Measurements from ENCODE around the gene ALDH6A1. TPM values are rescaled to one million over a fixed set of nuclear protein-coding genes. Genes with fewer than 3 reads are reported as not detected.

ALDH6A1 gene
- total and polyA plus RNA-seq, 8 donors: 4.7 to 45.5 (median 17.0) TPM

GRCh38 chr14:74064426-74064825, 19.8 kb downstream of the ALDH6A1 start:
- H3K27ac ChIP-seq: no peak overlapping the region
- TF ChIP-seq POLR2A (IDR thresholded peaks at IDR 0.05) (no peak), EP300 (IDR thresholded peaks at IDR 0.05) (no peak), POLR2AphosphoS5 (IDR thresholded peaks at IDR 0.05) (no peak)
- TF ChIP-seq, protein P1, sequence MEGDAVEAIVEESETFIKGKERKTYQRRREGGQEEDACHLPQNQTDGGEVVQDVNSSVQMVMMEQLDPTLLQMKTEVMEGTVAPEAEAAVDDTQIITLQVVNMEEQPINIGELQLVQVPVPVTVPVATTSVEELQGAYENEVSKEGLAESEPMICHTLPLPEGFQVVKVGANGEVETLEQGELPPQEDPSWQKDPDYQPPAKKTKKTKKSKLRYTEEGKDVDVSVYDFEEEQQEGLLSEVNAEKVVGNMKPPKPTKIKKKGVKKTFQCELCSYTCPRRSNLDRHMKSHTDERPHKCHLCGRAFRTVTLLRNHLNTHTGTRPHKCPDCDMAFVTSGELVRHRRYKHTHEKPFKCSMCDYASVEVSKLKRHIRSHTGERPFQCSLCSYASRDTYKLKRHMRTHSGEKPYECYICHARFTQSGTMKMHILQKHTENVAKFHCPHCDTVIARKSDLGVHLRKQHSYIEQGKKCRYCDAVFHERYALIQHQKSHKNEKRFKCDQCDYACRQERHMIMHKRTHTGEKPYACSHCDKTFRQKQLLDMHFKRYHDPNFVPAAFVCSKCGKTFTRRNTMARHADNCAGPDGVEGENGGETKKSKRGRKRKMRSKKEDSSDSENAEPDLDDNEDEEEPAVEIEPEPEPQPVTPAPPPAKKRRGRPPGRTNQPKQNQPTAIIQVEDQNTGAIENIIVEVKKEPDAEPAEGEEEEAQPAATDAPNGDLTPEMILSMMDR (IDR thresholded peaks at IDR 0.05): no peak
- H3K27me3 ChIP-seq: no peaks in the 10 kb centered on the region
- DNase-seq: no peak
- intact Hi-C loops (cut with DNase I; ENCODE audit: low total_unique reads): no loop called here
- no peak overlapping the region for H3K4me3 ChIP-seq
- no peaks in the 10 kb centered on the region for H3K9me3 ChIP-seq
- H3K36me3 ChIP-seq: peaks cover 39 to 100% (median 98%) of the 10 kb centered on the region in 4 donors
- peaks cover 0 to 26% (median 10%) of the 10 kb centered on the region in 4 donors for H3K4me1 ChIP-seq

DNA sequence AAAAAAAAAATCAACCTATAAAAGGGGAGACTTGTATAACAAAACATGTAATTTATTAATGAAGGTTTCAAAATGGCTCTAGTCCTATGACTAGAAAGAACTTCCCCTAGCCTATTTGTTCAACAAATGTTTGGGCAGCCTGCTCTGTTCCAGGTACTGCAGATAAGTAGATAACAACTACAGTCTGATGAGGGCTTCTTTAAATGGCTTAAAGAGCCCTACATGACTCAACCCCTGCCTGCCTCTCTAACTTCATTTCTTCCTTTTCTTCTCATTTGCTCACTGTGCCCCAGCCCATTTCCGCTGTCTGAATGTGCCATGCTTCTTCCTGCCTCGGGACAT, 21.5 kb downstream of the ALDH6A1 start:
- peak; percentile 4 to 61 for DNase-seq
- Histone ChIP-seq H3K27me3 (no peaks in the 10 kb centered on the region), H3K27ac (peak overlapping the region in 3 of 5 donors; percentile 38 to 62 (median 46)), H3K4me1 (peaks cover 0 to 26% (median 10%) of the 10 kb centered on the region in 4 donors), H3K36me3 (peaks cover 39 to 100% (median 98%) of the 10 kb centered on the region in 4 donors), H3K4me3 (no peak overlapping the region), H3K9me3 (no peaks in the 10 kb centered on the region)
- intact Hi-C loops (cut with DNase I; ENCODE audit: low total_unique reads): no loop called here
- no peak for TF ChIP-seq POLR2A (IDR thresholded peaks at IDR 0.05)
- no peak for TF ChIP-seq POLR2AphosphoS5 (IDR thresholded peaks at IDR 0.05)
- no peak for TF ChIP-seq EP300 (IDR thresholded peaks at IDR 0.05)
- TF ChIP-seq, protein P1 (IDR thresholded peaks at IDR 0.05): no peak
- 74 to 82% (median 78%) methylated on average over 2 of the region's 2 CpGs for WGBS, 5 donors

DNA sequence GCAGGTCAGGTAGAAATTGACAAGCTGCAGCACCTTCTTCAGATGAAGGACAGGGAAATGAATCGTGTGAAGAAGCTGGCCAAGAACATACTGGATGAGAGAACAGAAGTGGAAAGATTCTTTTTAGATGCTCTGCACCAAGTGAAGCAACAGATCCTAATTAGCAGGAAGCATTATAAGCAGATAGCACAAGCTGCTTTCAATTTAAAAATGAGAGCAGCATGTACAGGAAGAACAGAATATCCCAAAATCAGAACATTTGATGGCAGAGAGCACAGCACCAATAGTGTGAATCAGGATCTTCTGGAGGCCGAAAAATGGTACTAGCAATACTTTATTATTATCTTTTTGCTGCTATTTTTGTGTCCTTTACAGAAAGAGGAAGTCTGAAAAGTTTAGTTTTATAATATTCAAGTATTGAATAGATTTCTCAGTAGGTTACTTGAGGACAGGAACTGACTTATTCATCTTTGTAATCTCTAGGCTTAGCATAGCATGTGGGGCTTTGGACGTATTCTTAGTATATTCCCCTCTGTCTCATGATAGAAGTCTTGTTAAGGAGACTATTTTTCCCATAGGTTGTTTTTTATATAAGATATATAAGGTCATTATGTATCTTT, 34.3 kb downstream of the ALDH6A1 start:
- no peaks in the 10 kb centered on the region for H3K4me1 ChIP-seq
- no peaks in the 10 kb centered on the region for H3K27me3 ChIP-seq
- no peak for TF ChIP-seq EP300 (IDR thresholded peaks at IDR 0.05)
- no peak for TF ChIP-seq POLR2AphosphoS5 (IDR thresholded peaks at IDR 0.05)
- TF ChIP-seq, protein P1 (IDR thresholded peaks at IDR 0.05): no peak
- no peak for TF ChIP-seq POLR2A (IDR thresholded peaks at IDR 0.05)
- WGBS, 5 donors: 55 to 81% (median 69%) methylated on average over 3 of the region's 3 CpGs
- peaks cover 0 to 30% (median 2%) of the 10 kb centered on the region in 4 donors for H3K36me3 ChIP-seq
- H3K9me3 ChIP-seq: no peaks in the 10 kb centered on the region
- H3K27ac ChIP-seq: no peak overlapping the region
- H3K4me3 ChIP-seq: no peak overlapping the region
- DNase-seq: no peak
- intact Hi-C loops (cut with DNase I; ENCODE audit: low total_unique reads): no loop called here

GRCh38 chr14:74048281-74048680, 36.0 kb downstream of the ALDH6A1 start:
- DNase-seq: no peak
- 40 to 56% (median 50%) methylated on average over 3 of the region's 3 CpGs for WGBS, 5 donors
- Histone ChIP-seq H3K27me3 (no peaks in the 10 kb centered on the region), H3K9me3 (no peaks in the 10 kb centered on the region), H3K27ac (no peak overlapping the region), H3K36me3 (peaks cover 0 to 29% (median 2%) of the 10 kb centered on the region in 4 donors), H3K4me1 (no peaks in the 10 kb centered on the region), H3K4me3 (no peak overlapping the region)
- intact Hi-C loops (cut with DNase I; ENCODE audit: low total_unique reads): no loop called here
- TF ChIP-seq EP300 (IDR thresholded peaks at IDR 0.05): no peak
- TF ChIP-seq, protein P1 (IDR thresholded peaks at IDR 0.05): no peak
- no peak for TF ChIP-seq POLR2AphosphoS5 (IDR thresholded peaks at IDR 0.05)
- TF ChIP-seq POLR2A (IDR thresholded peaks at IDR 0.05): no peak

All from stomach (tissue), 9 donors.